Activated B cell treated with CpG ODN at 0.5 μM for 24 hours (primary cell): ENCODE results near the gene IQUB. TPM values are rescaled to one million over a fixed set of nuclear protein-coding genes. Genes with fewer than 3 reads are reported as not detected.

ENCODE experiments used
- ATAC-seq: fragments of 200-7000 bp; cut with Tn5 transposase; one replicate; pipeline ENCODE4 v1.10.0; 2021; ENCODE audit warnings: low read depth, mild to moderate bottlenecking, moderate library complexity
- CTCF ChIA-PET: fragments of 350-600 bp; sonication (Branson Sonifier 250); formaldehyde crosslinking; loops from one replicate; lab custom pipeline; 2021; ENCODE audit warnings: antibody characterized with exemption; lab: Charles Lee
- POLR2A ChIA-PET: fragments of 350-600 bp; sonication (Branson Sonifier 250); formaldehyde crosslinking; loops from one replicate; lab custom pipeline; 2021; ENCODE audit warnings: antibody characterized with exemption; lab: Charles Lee
- DNase-seq: peaks from one replicate; pipeline ENCODE4 v3.0.0; 2022
- H3K27ac Mint-ChIP-seq: one replicate; pipeline ENCODE4 v1.8.0; 2020; ENCODE audit warnings: mixed read lengths
- H3K27me3 Mint-ChIP-seq: one replicate; pipeline ENCODE4 v1.8.0; 2021; ENCODE audit warnings: mixed read lengths
- H3K36me3 Mint-ChIP-seq: one replicate; pipeline ENCODE4 v1.8.0; 2021; ENCODE audit warnings: low read depth, mixed read lengths
- H3K4me1 Mint-ChIP-seq: one replicate; pipeline ENCODE4 v1.8.0; 2021; ENCODE audit warnings: mixed read lengths
- H3K4me3 Mint-ChIP-seq: one replicate; pipeline ENCODE4 v1.8.0; 2020; ENCODE audit warnings: mild to moderate bottlenecking, mixed read lengths
- H3K9me3 Mint-ChIP-seq: one replicate; pipeline ENCODE4 v1.8.0; 2020; ENCODE audit warnings: mixed read lengths
- CTCF ChIP-seq: fragments of 200-600 bp; IDR thresholded peaks from one replicate; pipeline ENCODE4 v1.8.0; 2022; ENCODE audit warnings: antibody characterized with exemption, mild to moderate bottlenecking
- intact Hi-C: fragments of 100-400 bp; cut with micrococcal nuclease; formaldehyde crosslinking; loops from one replicate; pipeline ENCODE4 v1.15.1; 2024
- total RNA-seq: library from RNA; stranded (reverse); gene quantifications from 2 replicates; pipeline ENCODE4 v1.2.3, GENCODE V29; 2022

Gene IQUB
- total RNA-seq, 1 donor from 2014 or later, result 0.11 TPM

- H3K27me3 Mint-ChIP-seq, result peaks cover 7% of the 10 kb centered on the region
- no peak for ATAC-seq
- no peak overlapping the region for H3K27ac Mint-ChIP-seq
- POLR2A ChIA-PET, result no interaction called here
- DNase-seq, result no peak
- CTCF ChIA-PET, result no interaction called here
- no peaks in the 10 kb centered on the region for H3K4me1 Mint-ChIP-seq
- H3K36me3 Mint-ChIP-seq, result no peaks in the 10 kb centered on the region
- no peak for TF ChIP-seq CTCF
- H3K9me3 Mint-ChIP-seq, result peaks cover 8% of the 10 kb centered on the region
- intact Hi-C loops, result no loop called here
- H3K4me3 Mint-ChIP-seq, result no peak overlapping the region
These were observed 33.4 kb downstream of the IQUB start for GRCh38 chr7:123500878-123501489.

GRCh38 chr7:123499211-123499970 lies 35.0 kb downstream of the IQUB start:
- H3K4me3 Mint-ChIP-seq, result no peak overlapping the region
- no peak for ATAC-seq

GRCh38 chr7:123498601-123499000 lies 35.8 kb downstream of the IQUB start:
- Mint-ChIP-seq H3K4me1 (peaks cover 2% of the 10 kb centered on the region), H3K9me3 (no peaks in the 10 kb centered on the region), H3K27ac (no peak overlapping the region), H3K36me3 (no peaks in the 10 kb centered on the region), H3K27me3 (peaks cover 9% of the 10 kb centered on the region), H3K4me3 (no peak overlapping the region)
- ChIA-PET POLR2A (no interaction called here), CTCF (interaction anchor here (0.7 kb wide), 1 partner anchor 112 kb away, joined by 3 read pairs; no protein-coding TSS in a partner anchor)
- no peak for DNase-seq
- intact Hi-C loops, result loop anchor here (10.0 kb wide), 1 partner anchor 136 kb away; no protein-coding TSS in a partner anchor
- no peak for TF ChIP-seq CTCF
- ATAC-seq, result no peak

More at GRCh38 chr7:123499211-123499970, 35.0 kb downstream of the IQUB start:
- intact Hi-C loops, result loop anchor here (10.0 kb wide), 1 partner anchor 135 kb away; no protein-coding TSS in a partner anchor
- Mint-ChIP-seq H3K27ac (peak overlapping the region; percentile 37), H3K27me3 (peaks cover 7% of the 10 kb centered on the region), H3K9me3 (no peaks in the 10 kb centered on the region), H3K4me1 (no peaks in the 10 kb centered on the region), H3K36me3 (no peaks in the 10 kb centered on the region)
- POLR2A ChIA-PET, result no interaction called here
- DNase-seq, result no peak
- CTCF ChIA-PET, result no interaction called here
- no peak for TF ChIP-seq CTCF

- H3K36me3 Mint-ChIP-seq, result no peaks in the 10 kb centered on the region
- H3K9me3 Mint-ChIP-seq, result no peaks in the 10 kb centered on the region
- H3K27me3 Mint-ChIP-seq, result peaks cover 9% of the 10 kb centered on the region
- TF ChIP-seq CTCF, result no peak
- H3K4me3 Mint-ChIP-seq, result no peak overlapping the region
- CTCF ChIA-PET, result no interaction called here
- intact Hi-C loops, result loop anchor here (10.0 kb wide), 1 partner anchor 137 kb away; no protein-coding TSS in a partner anchor
- no peak for DNase-seq
- POLR2A ChIA-PET, result no interaction called here
- ATAC-seq, result no peak
- peaks cover 2% of the 10 kb centered on the region for H3K4me1 Mint-ChIP-seq
- no peak overlapping the region for H3K27ac Mint-ChIP-seq
These were observed 36.4 kb downstream of the IQUB start for GRCh38 chr7:123498031-123498430.

- intact Hi-C loops, result loop anchor here (1.0 to 10.0 kb wide), 6 partner anchors 43 to 1362 kb away; no protein-coding TSS in a partner anchor
- no peak for DNase-seq
These were observed 40.1 kb downstream of the IQUB start for GRCh38 chr7:123494193-123494796.

More at GRCh38 chr7:123494193-123494796, 40.1 kb downstream of the IQUB start:
- Mint-ChIP-seq H3K9me3 (peaks cover 3% of the 10 kb centered on the region), H3K36me3 (no peaks in the 10 kb centered on the region), H3K27me3 (peaks cover 11% of the 10 kb centered on the region), H3K4me1 (peaks cover 2% of the 10 kb centered on the region), H3K27ac (no peak overlapping the region), H3K4me3 (no peak overlapping the region)
- CTCF ChIA-PET, result interaction anchor here (0.8 to 1.6 kb wide), 17 partner anchors 9 to 379 kb away, joined by 3 to 14 read pairs (median 4); partner anchors contain the start of gene IQUB
- TF ChIP-seq CTCF, result peak; percentile 90
- ATAC-seq, result peak; percentile 37
- POLR2A ChIA-PET, result no interaction called here
